Thyroid gland (tissue), 4 donors: ENCODE measurements around the gene CYP3A7. TPM values are rescaled to one million over a fixed set of nuclear protein-coding genes. Genes with fewer than 3 reads are reported as not detected.
"Not testable (repeated sequence)": the region's sequence is repeated elsewhere in the genome, so short reads cannot be mapped to it uniquely, and the experiment has no call there.

Experiments
- DNase-seq, 2 donors: peaks; one replicate each; pipeline ENCODE4 v3.0.0-alpha.2; 2019
- H3K27ac ChIP-seq, 3 donors: fragments of 200-600 bp; sonication (generic); 1 replicate in 2 of 3; 2 replicates in 1 of 3; pipeline ENCODE4 v1.5.1; 2016 to 2019; ENCODE audit warnings: mild to moderate bottlenecking in 1 of 3, moderate library complexity in 1 of 3
- H3K27me3 ChIP-seq: fragments of 200-600 bp; sonication (generic); one replicate; pipeline ENCODE4 v1.5.1; 2019
- H3K36me3 ChIP-seq, 2 donors: fragments of 200-600 bp; sonication (generic); one replicate each; pipeline ENCODE4 v1.5.1; 2016 to 2019
- H3K4me1 ChIP-seq, 2 donors: fragments of 200-600 bp; sonication (generic); one replicate each; pipeline ENCODE4 v1.5.1; 2017 to 2019
- H3K4me3 ChIP-seq, 3 donors: fragments of 200-600 bp; sonication (generic); replicated peaks in 1 of 3; 1 replicate in 2 of 3; 2 replicates in 1 of 3; pipeline ENCODE4 v1.5.1; 2016; ENCODE audit warnings: mild to moderate bottlenecking in 1 of 3
- H3K9me3 ChIP-seq: fragments of 200-600 bp; sonication (generic); one replicate; pipeline ENCODE4 v1.5.1; 2017
- POLR2A ChIP-seq, 2 donors: fragments of 450-650 bp; IDR thresholded peaks; one replicate each; pipeline ENCODE4 v1.6.1; 2017; ENCODE audit warnings: antibody characterized with exemption in 2 of 2, mild to moderate bottlenecking in 2 of 2, moderate library complexity in 1 of 2
- WGBS, 2 donors: methylation state at CpG; one replicate each; pipeline ENCODE4 v1.1.5; 2017; 5-methylcytosine and 5-hydroxymethylcytosine counted together
- intact Hi-C: fragments of 100-400 bp; cut with DNase I; formaldehyde crosslinking; loops from one replicate; pipeline ENCODE4 v1.15.1; 2023
- total RNA-seq, 4 donors: library from RNA; depleted of rRNA; stranded (reverse); fragments of >200 nt; gene quantifications; one replicate each; pipeline ENCODE4 v1.2.3, GENCODE V29; 2016
- TF ChIP-seq, protein P1 (sequence below), 6 experiments: fragments of 200-600 bp in 3 of 6; fragments of 450-650 bp in 3 of 6; sonication (generic) in 3 of 6; IDR thresholded peaks; one replicate each; pipeline ENCODE4 v1.5.1; 2016 to 2019; ENCODE audit warnings: antibody characterized with exemption in 6 of 6, mild to moderate bottlenecking in 2 of 6, inconsistent platforms in 1 of 6, moderate library complexity in 1 of 6

CYP3A7 gene
- total RNA-seq, 4 donors from 2014 or later, result not detected

GRCh38 chr7:99779949-99780348, 45.0 kb upstream of the CYP3A7 start:
- no peak overlapping the region for H3K4me3 ChIP-seq
- no peaks in the 10 kb centered on the region for H3K9me3 ChIP-seq
- WGBS, 2 donors, result 85 to 88% methylated on average over 3 of the region's 3 CpGs
- no peaks in the 10 kb centered on the region for H3K4me1 ChIP-seq
- DNase-seq, result no peak
- no peaks in the 10 kb centered on the region for H3K36me3 ChIP-seq
- intact Hi-C loops, result no loop called here
- no peak overlapping the region for H3K27ac ChIP-seq
- no peaks in the 10 kb centered on the region for H3K27me3 ChIP-seq
- TF ChIP-seq POLR2A (IDR thresholded peaks at IDR 0.05), result no peak
- TF ChIP-seq, protein P1, sequence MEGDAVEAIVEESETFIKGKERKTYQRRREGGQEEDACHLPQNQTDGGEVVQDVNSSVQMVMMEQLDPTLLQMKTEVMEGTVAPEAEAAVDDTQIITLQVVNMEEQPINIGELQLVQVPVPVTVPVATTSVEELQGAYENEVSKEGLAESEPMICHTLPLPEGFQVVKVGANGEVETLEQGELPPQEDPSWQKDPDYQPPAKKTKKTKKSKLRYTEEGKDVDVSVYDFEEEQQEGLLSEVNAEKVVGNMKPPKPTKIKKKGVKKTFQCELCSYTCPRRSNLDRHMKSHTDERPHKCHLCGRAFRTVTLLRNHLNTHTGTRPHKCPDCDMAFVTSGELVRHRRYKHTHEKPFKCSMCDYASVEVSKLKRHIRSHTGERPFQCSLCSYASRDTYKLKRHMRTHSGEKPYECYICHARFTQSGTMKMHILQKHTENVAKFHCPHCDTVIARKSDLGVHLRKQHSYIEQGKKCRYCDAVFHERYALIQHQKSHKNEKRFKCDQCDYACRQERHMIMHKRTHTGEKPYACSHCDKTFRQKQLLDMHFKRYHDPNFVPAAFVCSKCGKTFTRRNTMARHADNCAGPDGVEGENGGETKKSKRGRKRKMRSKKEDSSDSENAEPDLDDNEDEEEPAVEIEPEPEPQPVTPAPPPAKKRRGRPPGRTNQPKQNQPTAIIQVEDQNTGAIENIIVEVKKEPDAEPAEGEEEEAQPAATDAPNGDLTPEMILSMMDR (IDR thresholded peaks at IDR 0.05), result no peak

GRCh38 chr7:99778880-99779279, 43.9 kb upstream of the CYP3A7 start:
- Histone ChIP-seq H3K4me1 (no peaks in the 10 kb centered on the region), H3K4me3 (no peak overlapping the region), H3K9me3 (no peaks in the 10 kb centered on the region), H3K36me3 (no peaks in the 10 kb centered on the region), H3K27me3 (no peaks in the 10 kb centered on the region), H3K27ac (no peak overlapping the region)
- intact Hi-C loops, result no loop called here
- 78 to 85% methylated on average over 5 of the region's 5 CpGs for WGBS, 2 donors
- no peak for DNase-seq
- TF ChIP-seq, protein P1 (IDR thresholded peaks at IDR 0.05), result no peak
- no peak for TF ChIP-seq POLR2A (IDR thresholded peaks at IDR 0.05)

DNA sequence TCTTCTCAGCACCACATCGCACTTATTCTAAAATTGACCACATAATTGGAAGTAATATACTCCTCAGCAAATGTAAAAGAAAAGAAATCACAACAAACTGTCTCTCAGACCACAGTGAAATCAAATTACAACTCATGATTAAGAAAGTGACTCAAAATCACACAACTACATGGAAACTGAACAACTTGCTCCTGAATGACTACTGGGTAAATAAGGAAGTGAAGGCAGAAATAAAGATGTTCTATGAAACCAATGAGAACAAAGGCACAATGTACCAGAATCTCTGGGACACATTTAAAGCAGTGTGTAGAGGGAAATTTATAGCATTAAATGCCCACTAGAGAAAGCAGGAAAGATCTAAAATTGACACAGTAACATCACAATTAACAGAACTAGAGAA, 38.4 kb upstream of the CYP3A7 start:
- H3K4me3 ChIP-seq, H3K36me3 ChIP-seq, H3K9me3 ChIP-seq, H3K27me3 ChIP-seq, H3K27ac ChIP-seq, H3K4me1 ChIP-seq, intact Hi-C loops, DNase-seq: not testable (repeated sequence)
- WGBS, 2 donors, result 61 to 65% methylated on average over 1 of the region's 1 CpG

DNA sequence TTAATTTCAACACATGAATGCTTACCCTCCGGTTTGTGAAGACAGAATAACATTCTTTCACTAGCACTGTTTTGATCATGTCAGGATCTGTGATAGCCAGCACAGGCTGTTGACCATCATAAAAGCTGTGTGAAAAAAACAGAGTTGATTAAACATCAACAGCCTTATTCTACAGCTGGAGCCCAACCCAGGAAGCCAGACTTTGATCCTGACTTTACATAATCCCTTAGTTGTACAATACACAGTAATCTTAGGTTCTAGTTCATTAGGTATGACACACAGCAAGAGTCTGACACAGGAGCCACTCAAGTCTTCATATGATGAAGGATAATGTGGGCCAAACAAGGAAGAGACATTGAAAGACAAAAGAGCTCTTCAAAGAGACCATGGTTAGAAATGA, 37.6 kb upstream of the CYP3A7 start:
- no peak for TF ChIP-seq POLR2A (IDR thresholded peaks at IDR 0.05)
- TF ChIP-seq, protein P1 (IDR thresholded peaks at IDR 0.05), result no peak
- intact Hi-C loops, result no loop called here

GRCh38 chr7:99769494-99769893, 34.5 kb upstream of the CYP3A7 start:
- H3K4me1 ChIP-seq, DNase-seq, H3K27ac ChIP-seq, H3K9me3 ChIP-seq, intact Hi-C loops, H3K27me3 ChIP-seq, H3K4me3 ChIP-seq, H3K36me3 ChIP-seq: not testable (repeated sequence)
- whole genome bisulfite sequencing, 2 donors, result 95 to 97% methylated on average over 3 of the region's 3 CpGs

More for the DNA sequence above, 37.6 kb upstream of the CYP3A7 start:
- no peaks in the 10 kb centered on the region for H3K27me3 ChIP-seq
- H3K27ac ChIP-seq, result no peak overlapping the region
- H3K9me3 ChIP-seq, result no peaks in the 10 kb centered on the region
- no peaks in the 10 kb centered on the region for H3K4me1 ChIP-seq
- no peak overlapping the region for H3K4me3 ChIP-seq
- 84 to 92% methylated on average over 1 of the region's 1 CpG for WGBS, 2 donors
- DNase-seq, result no peak
- H3K36me3 ChIP-seq, result no peaks in the 10 kb centered on the region

DNA sequence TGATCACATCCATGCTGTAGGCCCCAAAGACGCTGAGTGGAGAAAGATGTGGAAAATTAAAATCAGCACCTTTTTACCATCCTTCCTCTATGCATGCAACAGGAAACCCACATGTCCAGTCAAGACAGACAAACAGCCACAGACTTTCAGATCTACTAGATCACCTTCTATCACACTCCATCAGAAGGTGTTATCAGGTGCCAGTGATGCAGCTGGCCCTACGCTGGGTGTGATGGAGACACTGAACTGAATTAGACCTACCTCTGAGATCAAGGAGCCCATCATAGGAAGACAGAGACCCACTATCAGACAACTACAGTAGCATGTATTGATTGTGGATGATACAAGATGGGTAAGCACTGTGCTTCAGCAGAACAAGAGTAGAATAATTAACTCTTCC, 33.5 kb upstream of the CYP3A7 start:
- no peaks in the 10 kb centered on the region for H3K4me1 ChIP-seq
- DNase-seq, result no peak
- TF ChIP-seq, protein P1 (IDR thresholded peaks at IDR 0.05), result no peak
- TF ChIP-seq POLR2A (IDR thresholded peaks at IDR 0.05), result no peak
- no peak overlapping the region for H3K27ac ChIP-seq
- H3K36me3 ChIP-seq, result no peaks in the 10 kb centered on the region
- intact Hi-C loops, result no loop called here
- no peaks in the 10 kb centered on the region for H3K27me3 ChIP-seq
- WGBS, 2 donors, result 70 to 97% methylated on average over 2 of the region's 2 CpGs
- no peaks in the 10 kb centered on the region for H3K9me3 ChIP-seq
- H3K4me3 ChIP-seq, result no peak overlapping the region
